GM21717 (cell line): Measurements from ENCODE around the gene SCAF4.

Experiments used
- ATAC-seq: cut with Tn5 transposase; IDR thresholded peaks from one replicate; pipeline ENCODE4 v1.9.1; 2021; ENCODE audit warnings: mild to moderate bottlenecking, moderate library complexity; ENCODE audit not compliant: unreplicated experiment

The SCAF4 gene

GRCh38 chr21:31714741-31715365, 17.1 kb downstream of the SCAF4 start:
- ATAC-seq = no peak

GRCh38 chr21:31713973-31714740, 17.8 kb downstream of the SCAF4 start:
- no peak for ATAC-seq

- ATAC-seq = no peak
Measured at GRCh38 chr21:31713115-31713514, 18.8 kb downstream of the SCAF4 start.

GRCh38 chr21:31711745-31712285, 20.1 kb downstream of the SCAF4 start:
- ATAC-seq = no peak

GRCh38 chr21:31711326-31711725, 20.6 kb downstream of the SCAF4 start:
- no peak for ATAC-seq

GRCh38 chr21:31710586-31710985, 21.3 kb downstream of the SCAF4 start:
- no peak for ATAC-seq

- ATAC-seq = no peak
Measured at GRCh38 chr21:31708541-31708940, 23.4 kb downstream of the SCAF4 start.

GRCh38 chr21:31707499-31707898, 24.4 kb downstream of the SCAF4 start:
- ATAC-seq = no peak

- ATAC-seq = no peak
Measured at GRCh38 chr21:31706562-31706961, 25.4 kb downstream of the SCAF4 start.

GRCh38 chr21:31700040-31700439, 31.9 kb downstream of the SCAF4 start:
- ATAC-seq = no peak

GRCh38 chr21:31698461-31698860, 33.5 kb downstream of the SCAF4 start:
- ATAC-seq = no peak

GRCh38 chr21:31696424-31696823, 35.5 kb downstream of the SCAF4 start:
- no peak for ATAC-seq

- ATAC-seq = no peak
Measured at GRCh38 chr21:31693222-31693621, 38.7 kb downstream of the SCAF4 start.

- no peak for ATAC-seq
Measured at GRCh38 chr21:31688603-31689368, 43.1 kb downstream of the SCAF4 start.

GRCh38 chr21:31687108-31687507, 44.8 kb downstream of the SCAF4 start:
- ATAC-seq = no peak

- no peak for ATAC-seq
Measured at GRCh38 chr21:31686272-31686915, 45.5 kb downstream of the SCAF4 start.

- no peak for ATAC-seq
Measured at GRCh38 chr21:31684918-31685317, 47.0 kb downstream of the SCAF4 start.

GRCh38 chr21:31683029-31683428, 48.9 kb downstream of the SCAF4 start:
- ATAC-seq = no peak

GRCh38 chr21:31682620-31683019, 49.3 kb downstream of the SCAF4 start:
- no peak for ATAC-seq

- no peak for ATAC-seq
Measured at GRCh38 chr21:31678478-31678877, 53.4 kb downstream of the SCAF4 start.

GRCh38 chr21:31677047-31677446, 54.9 kb downstream of the SCAF4 start:
- no peak for ATAC-seq
